Left ventricle myocardium inferior (tissue), 1 donor: ENCODE results near the gene G6PD. TPM values are rescaled to one million over a fixed set of nuclear protein-coding genes. Genes with fewer than 3 reads are reported as not detected.
A peak's percentile ranks its signal among the peaks of the same experiment; 100 is the strongest.

ENCODE experiments used
- DNase-seq: peaks from one replicate; pipeline ENCODE4 v3.0.0-alpha.2; 2020
- H3K27ac ChIP-seq: fragments of 200-600 bp; replicated peaks from 2 replicates; pipeline ENCODE4 v1.8.0; 2021
- H3K27me3 ChIP-seq: fragments of 200-600 bp; 2 replicates; pipeline ENCODE4 v1.8.0; 2021; ENCODE audit warnings: low read depth
- H3K36me3 ChIP-seq: fragments of 200-600 bp; 2 replicates; pipeline ENCODE4 v1.8.0; 2021
- H3K4me1 ChIP-seq: fragments of 200-600 bp; 2 replicates; pipeline ENCODE4 v1.8.0; 2021
- H3K4me3 ChIP-seq: fragments of 200-600 bp; 2 replicates; pipeline ENCODE4 v1.8.0; 2021; ENCODE audit warnings: mild to moderate bottlenecking, moderate library complexity
- H3K9me3 ChIP-seq: fragments of 200-600 bp; replicated peaks from 2 replicates; pipeline ENCODE4 v1.8.0; 2021
- CTCF ChIP-seq: fragments of 200-600 bp; IDR thresholded peaks from 2 replicates; pipeline ENCODE4 v1.8.0; 2021; ENCODE audit warnings: antibody characterized with exemption, mild to moderate bottlenecking, borderline replicate concordance
- intact Hi-C: fragments of 100-400 bp; cut with micrococcal nuclease; formaldehyde crosslinking; loops from one replicate; pipeline ENCODE4 v1.11.0; 2022
- total RNA-seq: library from RNA; stranded (reverse); fragmentation: NEBNext Ultra II Directional; extraction: Animal tissue kit (Norgen Biotek cat#: 25700); gene quantifications from one replicate; pipeline ENCODE4 v1.2.1, GENCODE V29; 2021
- donor health status: DM: no; HTN: yes; CAD: no; lungs with severe emphysema.

Gene G6PD
- total RNA-seq, 1 donor from 2014 or later = 10.9 TPM

- Histone ChIP-seq H3K4me1 (peaks cover 27% of the 10 kb centered on the region), H3K36me3 (no peaks in the 10 kb centered on the region), H3K27ac (peak overlapping the region; percentile 95), H3K4me3 (peak overlapping the region; percentile 78), H3K9me3 (no peaks in the 10 kb centered on the region), H3K27me3 (no peaks in the 10 kb centered on the region)
- no peak for DNase-seq
- intact Hi-C loops = no loop called here
- TF ChIP-seq CTCF = no peak
Measured at GRCh38 chrX:154548028-154548316, 1.3 kb upstream of the G6PD start.

- intact Hi-C loops = no loop called here
- peak; percentile 88 for DNase-seq
Measured at GRCh38 chrX:154547245-154548027, 790 bp upstream of the G6PD start, which contains the start of gene IKBKG. Gene IKBKG, plus strand, starts transcription at chrX:154547620. Its CDS starts 4,383 bp downstream, at chrX:154552003.

GRCh38 chrX:154545673-154546274 is 872 bp downstream of the G6PD start:
- Histone ChIP-seq H3K27ac (no peak overlapping the region), H3K4me1 (peaks cover 43% of the 10 kb centered on the region)

More at GRCh38 chrX:154547245-154548027, 790 bp upstream of the G6PD start, which contains the start of gene IKBKG:
- H3K4me3 ChIP-seq = peak within 1 kb of the TSS; percentile 78
- peaks cover 30% of the 10 kb centered on the region for H3K4me1 ChIP-seq
- H3K36me3 ChIP-seq = no peaks in the 10 kb centered on the region
- no peaks in the 10 kb centered on the region for H3K9me3 ChIP-seq
- H3K27ac ChIP-seq = peak within 1 kb of the TSS; percentile 95
- TF ChIP-seq CTCF = no peak
- no peaks in the 10 kb centered on the region for H3K27me3 ChIP-seq

GRCh38 chrX:154542723-154543424 is 3.8 kb downstream of the G6PD start:
- no peak for DNase-seq
- no peak for TF ChIP-seq CTCF
- Histone ChIP-seq H3K4me3 (no peak overlapping the region), H3K4me1 (peaks cover 25% of the 10 kb centered on the region), H3K27ac (peak overlapping the region; percentile 67), H3K27me3 (no peaks in the 10 kb centered on the region), H3K36me3 (no peaks in the 10 kb centered on the region), H3K9me3 (no peaks in the 10 kb centered on the region)
- intact Hi-C loops = no loop called here

More at GRCh38 chrX:154545673-154546274, 872 bp downstream of the G6PD start:
- Histone ChIP-seq H3K4me3 (peak overlapping the region; percentile 78), H3K36me3 (no peaks in the 10 kb centered on the region), H3K27me3 (no peaks in the 10 kb centered on the region), H3K9me3 (no peaks in the 10 kb centered on the region)
- DNase-seq = no peak
- intact Hi-C loops = no loop called here
- no peak for TF ChIP-seq CTCF

- H3K27ac ChIP-seq = peak overlapping the region; percentile 67
- H3K4me1 ChIP-seq = peaks cover 25% of the 10 kb centered on the region
- H3K4me3 ChIP-seq = no peak overlapping the region
- no peaks in the 10 kb centered on the region for H3K27me3 ChIP-seq
- peak; percentile 73 for DNase-seq
- no peaks in the 10 kb centered on the region for H3K36me3 ChIP-seq
- no peak for TF ChIP-seq CTCF
- intact Hi-C loops = no loop called here
- no peaks in the 10 kb centered on the region for H3K9me3 ChIP-seq
Measured at GRCh38 chrX:154541896-154542722, 4.5 kb downstream of the G6PD start.
